WTC11 (cell line): ENCODE data around the gene MAPRE2. TPM values are rescaled to one million over a fixed set of nuclear protein-coding genes. Genes with fewer than 3 reads are reported as not detected.

Experiments used
- ATAC-seq: fragments of 200-7000 bp; cut with Tn5 transposase; 2 replicates; pipeline ENCODE4 v1.10.0; 2021; ENCODE audit warnings: mild to moderate bottlenecking, moderate library complexity
- CTCF ChIA-PET: fragments of 300-600 bp; sonication (Branson Sonifier 250); formaldehyde crosslinking; loops from one replicate; lab custom pipeline; 2021; ENCODE audit warnings: antibody characterized with exemption; lab: Charles Lee
- POLR2A ChIA-PET: fragments of 350-600 bp; sonication (Branson Sonifier 250); formaldehyde crosslinking; loops from one replicate; lab custom pipeline; 2021; ENCODE audit warnings: antibody characterized with exemption; lab: Charles Lee
- DNase-seq: peaks from one replicate; pipeline ENCODE4 v3.0.0; 2021; ENCODE audit warnings: low spot score
- H3K27ac Mint-ChIP-seq: 2 replicates; pipeline ENCODE4 v1.8.0; 2021; ENCODE audit warnings: mixed read lengths
- H3K27me3 Mint-ChIP-seq: 2 replicates; pipeline ENCODE4 v1.8.0; 2021; ENCODE audit warnings: low read depth, mild to moderate bottlenecking, moderate library complexity, mixed read lengths
- H3K36me3 Mint-ChIP-seq: 2 replicates; pipeline ENCODE4 v1.8.0; 2021; ENCODE audit warnings: mixed read lengths
- H3K4me1 Mint-ChIP-seq: 2 replicates; pipeline ENCODE4 v1.8.0; 2022; ENCODE audit warnings: mixed read lengths
- H3K4me3 Mint-ChIP-seq: 2 replicates; pipeline ENCODE4 v1.8.0; 2021; ENCODE audit warnings: mild to moderate bottlenecking, moderate library complexity, mixed read lengths
- H3K9me3 Mint-ChIP-seq: 2 replicates; pipeline ENCODE4 v1.8.0; 2021; ENCODE audit warnings: mixed read lengths
- HMGA2 ChIP-seq: fragments of 250-450 bp; sonication (Bioruptor Pico); IDR thresholded peaks from 2 replicates; pipeline ENCODE4 v1.4.0; 2021; ENCODE audit warnings: mild to moderate bottlenecking, moderate library complexity
- IRF2 ChIP-seq: sonication (generic); formaldehyde crosslinking; IDR thresholded peaks from 2 replicates; pipeline ENCODE4 v1.8.0; 2022; ENCODE audit warnings: low read depth, missing genetic modification reagents, borderline replicate concordance
- JUN ChIP-seq: sonication (generic); formaldehyde crosslinking; IDR thresholded peaks from 2 replicates; pipeline ENCODE4 v1.8.0; 2023; ENCODE audit warnings: mild to moderate bottlenecking, missing genetic modification reagents
- MYBL2 ChIP-seq: sonication (generic); formaldehyde crosslinking; IDR thresholded peaks from 2 replicates; pipeline ENCODE4 v1.8.1; 2023; ENCODE audit warnings: mild to moderate bottlenecking, moderate library complexity, missing genetic modification reagents
- NFATC4 ChIP-seq: fragments of 250-450 bp; sonication (Bioruptor Pico); IDR thresholded peaks from 2 replicates; pipeline ENCODE4 v1.9.0; 2021; ENCODE audit warnings: mild to moderate bottlenecking
- NFE2L1 ChIP-seq: sonication (generic); formaldehyde crosslinking; IDR thresholded peaks from 2 replicates; pipeline ENCODE4 v1.8.1; 2023; ENCODE audit warnings: missing genetic modification reagents
- NR2C2 ChIP-seq: sonication (generic); formaldehyde crosslinking; IDR thresholded peaks from 2 replicates; pipeline ENCODE4 v1.8.0; 2022; ENCODE audit warnings: mild to moderate bottlenecking, missing genetic modification reagents
- RELA ChIP-seq: sonication (generic); formaldehyde crosslinking; IDR thresholded peaks from 2 replicates; pipeline ENCODE4 v1.8.1; 2022; ENCODE audit warnings: missing genetic modification reagents, mild to moderate bottlenecking, borderline replicate concordance
- RORB ChIP-seq: fragments of 250-450 bp; sonication (Bioruptor Pico); IDR thresholded peaks from 2 replicates; pipeline ENCODE4 v1.9.0; 2021; ENCODE audit warnings: mild to moderate bottlenecking
- SP1 ChIP-seq: sonication (generic); formaldehyde crosslinking; conservative IDR thresholded peaks from 2 replicates; pipeline ENCODE4 v1.8.1; 2022; ENCODE audit warnings: missing genetic modification reagents
- TEAD1 ChIP-seq: sonication (generic); formaldehyde crosslinking; IDR thresholded peaks from 2 replicates; pipeline ENCODE4 v1.8.0; 2022; ENCODE audit warnings: mild to moderate bottlenecking, missing genetic modification reagents
- TP53 ChIP-seq: sonication (generic); formaldehyde crosslinking; IDR thresholded peaks from 2 replicates; pipeline ENCODE4 v1.8.1; 2023; ENCODE audit warnings: mild to moderate bottlenecking, missing genetic modification reagents
- ZBTB21 ChIP-seq: sonication (generic); formaldehyde crosslinking; IDR thresholded peaks from 2 replicates; pipeline ENCODE4 v1.8.1; 2023; ENCODE audit warnings: mild to moderate bottlenecking, missing genetic modification reagents, borderline replicate concordance
- ZNF138 ChIP-seq: sonication (generic); formaldehyde crosslinking; conservative IDR thresholded peaks from 2 replicates; pipeline ENCODE4 v1.8.1; 2022; ENCODE audit warnings: mild to moderate bottlenecking, moderate library complexity, missing genetic modification reagents
- ZNF263 ChIP-seq: sonication (generic); formaldehyde crosslinking; IDR thresholded peaks from 2 replicates; pipeline ENCODE4 v1.8.1; 2022; ENCODE audit warnings: low read depth, mild to moderate bottlenecking, moderate library complexity, missing genetic modification reagents
- ZNF317 ChIP-seq: sonication (generic); formaldehyde crosslinking; IDR thresholded peaks from 2 replicates; pipeline ENCODE4 v1.8.1; 2023; ENCODE audit warnings: low read depth, mild to moderate bottlenecking, moderate library complexity, missing genetic modification reagents, borderline replicate concordance
- ZNF396 ChIP-seq: fragments of 250-450 bp; sonication (Bioruptor Pico); IDR thresholded peaks from 2 replicates; pipeline ENCODE4 v1.8.0; 2021; ENCODE audit warnings: mild to moderate bottlenecking, moderate library complexity, borderline replicate concordance
- ZNF416 ChIP-seq: fragments of 250-450 bp; sonication (Bioruptor Pico); IDR thresholded peaks from 2 replicates; pipeline ENCODE4 v1.9.0; 2021; ENCODE audit warnings: mild to moderate bottlenecking, inconsistent platforms
- ZNF423 ChIP-seq: fragments of 250-450 bp; sonication (Bioruptor Pico); IDR thresholded peaks from 2 replicates; pipeline ENCODE4 v2.1.2; 2022; ENCODE audit warnings: mild to moderate bottlenecking, moderate library complexity
- total RNA-seq: library from RNA; stranded (reverse); gene quantifications from 3 replicates; pipeline ENCODE4 v1.2.3, GENCODE V29; 2021
- TF ChIP-seq, protein P1 (sequence below): sonication (generic); formaldehyde crosslinking; IDR thresholded peaks from 2 replicates; pipeline ENCODE4 v1.8.1; 2023; ENCODE audit warnings: mild to moderate bottlenecking, missing genetic modification reagents
- TF ChIP-seq, protein P2 (sequence below): sonication (generic); formaldehyde crosslinking; IDR thresholded peaks from 2 replicates; pipeline ENCODE4 v1.8.1; 2022; ENCODE audit warnings: mild to moderate bottlenecking, moderate library complexity, missing genetic modification reagents
- TF ChIP-seq, protein P3 (sequence below): fragments of 250-450 bp; sonication (Bioruptor Pico); IDR thresholded peaks from 2 replicates; pipeline ENCODE4 v1.9.0; 2021; ENCODE audit warnings: mild to moderate bottlenecking
- TF ChIP-seq, protein P4 (sequence below): sonication (generic); formaldehyde crosslinking; IDR thresholded peaks from 2 replicates; pipeline ENCODE4 v1.8.0; 2022; ENCODE audit warnings: mild to moderate bottlenecking, missing genetic modification reagents
- TF ChIP-seq, protein P5 (sequence below): sonication (generic); formaldehyde crosslinking; conservative IDR thresholded peaks from 2 replicates; pipeline ENCODE4 v1.8.1; 2022; ENCODE audit warnings: mild to moderate bottlenecking, missing genetic modification reagents

Gene MAPRE2
- total RNA-seq, 1 experiment from 2014 or later, result 20.4 TPM

DNA sequence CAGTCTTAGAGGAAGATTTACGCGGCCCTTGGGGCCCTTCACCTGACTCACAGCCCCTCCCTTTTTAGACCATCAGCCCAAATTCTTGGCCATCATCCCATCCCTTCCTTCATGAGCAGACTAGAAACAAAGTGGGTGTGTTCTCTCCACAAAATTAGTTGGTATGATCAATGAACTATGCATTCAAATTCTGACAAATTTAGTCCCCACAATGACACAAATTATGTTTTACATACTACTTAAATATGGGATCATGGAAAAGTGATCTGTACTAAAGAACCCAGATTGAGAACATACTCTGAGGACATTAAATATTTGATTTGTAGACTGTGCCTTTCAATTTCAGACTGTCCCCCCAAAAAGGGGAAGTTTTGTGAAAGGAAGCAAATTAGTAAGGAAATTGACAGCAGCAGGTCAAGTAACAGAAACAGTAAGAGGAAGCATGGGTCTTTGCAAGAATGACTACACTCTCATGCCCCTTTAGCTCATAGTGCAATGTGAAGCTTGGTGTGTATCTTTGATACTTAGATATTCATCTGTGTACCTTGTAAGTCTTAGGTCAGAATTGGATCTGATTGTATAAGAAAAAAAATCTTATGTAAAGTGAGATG is 2.2 kb upstream of the MAPRE2 start (continued):
- TF ChIP-seq, protein P1, sequence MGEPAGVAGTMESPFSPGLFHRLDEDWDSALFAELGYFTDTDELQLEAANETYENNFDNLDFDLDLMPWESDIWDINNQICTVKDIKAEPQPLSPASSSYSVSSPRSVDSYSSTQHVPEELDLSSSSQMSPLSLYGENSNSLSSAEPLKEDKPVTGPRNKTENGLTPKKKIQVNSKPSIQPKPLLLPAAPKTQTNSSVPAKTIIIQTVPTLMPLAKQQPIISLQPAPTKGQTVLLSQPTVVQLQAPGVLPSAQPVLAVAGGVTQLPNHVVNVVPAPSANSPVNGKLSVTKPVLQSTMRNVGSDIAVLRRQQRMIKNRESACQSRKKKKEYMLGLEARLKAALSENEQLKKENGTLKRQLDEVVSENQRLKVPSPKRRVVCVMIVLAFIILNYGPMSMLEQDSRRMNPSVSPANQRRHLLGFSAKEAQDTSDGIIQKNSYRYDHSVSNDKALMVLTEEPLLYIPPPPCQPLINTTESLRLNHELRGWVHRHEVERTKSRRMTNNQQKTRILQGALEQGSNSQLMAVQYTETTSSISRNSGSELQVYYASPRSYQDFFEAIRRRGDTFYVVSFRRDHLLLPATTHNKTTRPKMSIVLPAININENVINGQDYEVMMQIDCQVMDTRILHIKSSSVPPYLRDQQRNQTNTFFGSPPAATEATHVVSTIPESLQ (CRISPR knock-in tag), result no peak
- no peak for TF ChIP-seq NR2C2 (CRISPR knock-in tag)
- TF ChIP-seq ZNF416 (CRISPR knock-in tag), result no peak
- no peak for TF ChIP-seq ZNF317 (CRISPR knock-in tag)

DNA sequence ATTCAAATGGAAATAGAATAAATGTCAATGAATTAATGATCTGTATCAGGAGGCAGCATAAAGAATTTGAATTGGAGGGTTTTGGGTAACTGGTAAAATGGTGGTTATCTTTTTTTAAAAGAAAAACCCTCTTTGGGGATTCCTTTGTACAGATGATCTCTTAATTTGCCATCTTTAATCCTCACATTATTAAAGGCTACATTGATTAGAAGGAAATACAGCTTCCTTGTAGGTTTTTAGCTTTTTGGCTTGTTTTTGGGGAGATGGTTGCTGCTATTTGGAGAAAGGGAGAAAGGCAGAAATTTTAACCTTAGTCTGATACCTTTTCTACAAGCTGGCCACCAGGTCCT is 600 bp upstream of the MAPRE2 start:
- H3K27ac Mint-ChIP-seq, result peak overlapping the region; percentile 81
- H3K36me3 Mint-ChIP-seq, result no peaks in the 10 kb centered on the region
- H3K9me3 Mint-ChIP-seq, result no peaks in the 10 kb centered on the region; the same call in 1 of the 2 replicates
- CTCF ChIA-PET, result interaction anchor here (0.6 to 2.8 kb wide), 9 partner anchors 13 to 815 kb away, joined by 3 to 18 read pairs (median 4); no protein-coding TSS in a partner anchor
- no peaks in the 10 kb centered on the region; the same call in 1 of the 2 replicates for H3K27me3 Mint-ChIP-seq
- no peak for ATAC-seq
- POLR2A ChIA-PET, result interaction anchor here (0.6 to 1.6 kb wide), 8 partner anchors 14 to 667 kb away, joined by 3 to 6 read pairs (median 4); no protein-coding TSS in a partner anchor
- peak overlapping the region; percentile 95 for H3K4me3 Mint-ChIP-seq
- H3K4me1 Mint-ChIP-seq, result peaks cover 47% of the 10 kb centered on the region
- no peak for TF ChIP-seq HMGA2 (CRISPR knock-in tag)
- TF ChIP-seq SP1 (CRISPR knock-in tag), result no peak
- TF ChIP-seq MYBL2, result no peak
- TF ChIP-seq NR2C2 (CRISPR knock-in tag), result no peak
- TF ChIP-seq, protein P2, sequence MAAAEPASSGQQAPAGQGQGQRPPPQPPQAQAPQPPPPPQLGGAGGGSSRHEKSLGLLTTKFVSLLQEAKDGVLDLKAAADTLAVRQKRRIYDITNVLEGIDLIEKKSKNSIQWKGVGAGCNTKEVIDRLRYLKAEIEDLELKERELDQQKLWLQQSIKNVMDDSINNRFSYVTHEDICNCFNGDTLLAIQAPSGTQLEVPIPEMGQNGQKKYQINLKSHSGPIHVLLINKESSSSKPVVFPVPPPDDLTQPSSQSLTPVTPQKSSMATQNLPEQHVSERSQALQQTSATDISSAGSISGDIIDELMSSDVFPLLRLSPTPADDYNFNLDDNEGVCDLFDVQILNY (CRISPR knock-in tag), result no peak
- TF ChIP-seq IRF2 (CRISPR knock-in tag), result no peak
- no peak for TF ChIP-seq NFE2L1 (CRISPR knock-in tag)
- DNase-seq, result no peak

DNA sequence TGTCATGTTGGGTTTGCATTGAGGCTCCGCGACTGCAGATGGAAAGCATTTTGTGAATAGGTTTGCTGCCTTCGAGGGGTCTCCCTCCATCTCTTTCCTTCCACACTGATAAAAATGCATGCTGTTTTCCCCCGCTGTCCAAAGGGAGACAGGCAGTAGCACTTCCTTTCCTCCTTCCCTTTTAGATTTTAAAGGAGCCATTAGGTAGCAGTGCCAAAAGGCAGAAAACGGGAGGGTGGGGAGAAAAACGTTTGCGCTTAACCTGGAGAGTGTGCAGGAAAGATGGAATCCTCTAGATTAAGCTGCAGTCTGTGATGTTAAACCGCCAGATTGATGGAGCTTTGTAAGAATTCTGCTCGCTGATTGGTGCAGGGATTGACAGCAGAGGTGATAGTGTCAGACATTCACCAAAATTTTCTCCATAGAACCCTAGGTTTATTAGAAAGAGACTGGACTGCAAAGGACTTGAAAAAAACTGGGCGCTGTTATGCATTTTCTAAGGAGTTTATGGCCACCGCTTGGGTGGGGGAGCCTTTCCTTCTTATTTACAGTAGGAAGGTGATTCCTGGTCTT is 688 bp downstream of the MAPRE2 start:
- H3K36me3 Mint-ChIP-seq, result no peaks in the 10 kb centered on the region
- CTCF ChIA-PET, result interaction anchor here (0.7 to 2.8 kb wide), 7 partner anchors 9 to 85 kb away, joined by 3 to 18 read pairs (median 4); no protein-coding TSS in a partner anchor
- ATAC-seq, result no peak
- no peak for DNase-seq
- no peaks in the 10 kb centered on the region; the same call in 1 of the 2 replicates for H3K27me3 Mint-ChIP-seq
- H3K9me3 Mint-ChIP-seq, result no peaks in the 10 kb centered on the region
- peaks cover 53% of the 10 kb centered on the region for H3K4me1 Mint-ChIP-seq
- no peak for TF ChIP-seq RORB (CRISPR knock-in tag)
- no peak for TF ChIP-seq NFATC4 (CRISPR knock-in tag)
- no peak for TF ChIP-seq JUN (CRISPR knock-in tag)
- no peak for TF ChIP-seq ZNF423
- TF ChIP-seq, protein P3, sequence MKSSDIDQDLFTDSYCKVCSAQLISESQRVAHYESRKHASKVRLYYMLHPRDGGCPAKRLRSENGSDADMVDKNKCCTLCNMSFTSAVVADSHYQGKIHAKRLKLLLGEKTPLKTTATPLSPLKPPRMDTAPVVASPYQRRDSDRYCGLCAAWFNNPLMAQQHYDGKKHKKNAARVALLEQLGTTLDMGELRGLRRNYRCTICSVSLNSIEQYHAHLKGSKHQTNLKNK (CRISPR knock-in tag), result no peak
- no peak for TF ChIP-seq TP53
- TF ChIP-seq, all 79 proteins: peak for 0
- peak overlapping the region; percentile 81 for H3K27ac Mint-ChIP-seq
- POLR2A ChIA-PET, result interaction anchor here (1.3 to 1.4 kb wide), 2 partner anchors 16 to 110 kb away, joined by 3 read pairs; no protein-coding TSS in a partner anchor
- H3K4me3 Mint-ChIP-seq, result peak overlapping the region; percentile 95

DNA sequence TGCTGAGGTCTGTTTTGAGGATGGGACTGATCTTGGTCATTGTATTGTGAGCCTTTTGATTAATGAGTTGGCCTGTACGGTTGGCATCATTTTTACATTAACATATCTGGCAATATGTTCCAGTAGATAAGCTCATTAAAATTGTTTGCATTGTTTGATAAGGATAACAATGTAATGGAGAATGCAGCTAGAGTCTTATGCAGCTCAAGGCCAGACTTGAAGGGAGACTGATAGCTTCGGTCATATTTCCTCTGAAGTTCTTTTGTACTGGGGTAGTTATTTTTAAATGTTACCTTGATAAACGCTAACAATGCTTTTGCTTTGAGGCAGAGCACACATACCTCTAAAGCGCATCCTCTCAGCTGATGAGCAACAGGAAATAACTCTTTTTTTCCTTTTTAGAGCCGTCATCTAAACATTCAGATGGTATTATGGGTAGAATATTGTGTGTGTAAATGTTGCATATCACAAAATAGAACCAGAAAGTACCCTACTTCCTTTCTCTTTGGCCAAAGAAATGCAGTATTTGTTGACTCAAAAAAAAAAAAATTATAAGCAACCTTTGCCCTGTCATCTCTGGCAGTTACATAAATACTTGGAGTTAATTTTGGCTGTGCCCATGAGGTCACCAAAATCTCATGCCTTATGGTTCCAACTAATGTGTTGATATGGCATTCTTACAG is 1.3 kb downstream of the MAPRE2 start:
- DNase-seq (no peak), ATAC-seq (no peak)
- no peaks in the 10 kb centered on the region for H3K9me3 Mint-ChIP-seq
- H3K27me3 Mint-ChIP-seq, result no peaks in the 10 kb centered on the region; the same call in 1 of the 2 replicates
- ChIA-PET POLR2A (interaction anchor here (1.4 kb wide), 1 partner anchor 16 kb away, joined by 3 read pairs; no protein-coding TSS in a partner anchor), CTCF (interaction anchor here (0.7 to 2.8 kb wide), 5 partner anchors 8 to 84 kb away, joined by 3 to 18 read pairs (median 4); no protein-coding TSS in a partner anchor)
- H3K4me1 Mint-ChIP-seq, result peaks cover 53% of the 10 kb centered on the region
- H3K27ac Mint-ChIP-seq, result no peak overlapping the region
- H3K36me3 Mint-ChIP-seq, result no peaks in the 10 kb centered on the region
- peak overlapping the region; percentile 95 for H3K4me3 Mint-ChIP-seq
- TF ChIP-seq ZNF138 (CRISPR knock-in tag) (no peak), ZNF396 (CRISPR knock-in tag) (no peak), ZNF263 (CRISPR knock-in tag) (no peak), NFE2L1 (CRISPR knock-in tag) (no peak), ZBTB21 (CRISPR knock-in tag) (no peak), RELA (CRISPR knock-in tag) (no peak), TEAD1 (CRISPR knock-in tag) (no peak)
- TF ChIP-seq, protein P1 (CRISPR knock-in tag), result no peak
- TF ChIP-seq, protein P4, sequence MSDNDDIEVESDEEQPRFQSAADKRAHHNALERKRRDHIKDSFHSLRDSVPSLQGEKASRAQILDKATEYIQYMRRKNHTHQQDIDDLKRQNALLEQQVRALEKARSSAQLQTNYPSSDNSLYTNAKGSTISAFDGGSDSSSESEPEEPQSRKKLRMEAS, result no peak
- TF ChIP-seq, protein P5, sequence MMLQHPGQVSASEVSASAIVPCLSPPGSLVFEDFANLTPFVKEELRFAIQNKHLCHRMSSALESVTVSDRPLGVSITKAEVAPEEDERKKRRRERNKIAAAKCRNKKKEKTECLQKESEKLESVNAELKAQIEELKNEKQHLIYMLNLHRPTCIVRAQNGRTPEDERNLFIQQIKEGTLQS, result no peak
